Measurements from ENCODE around the gene KRI1. TPM values are rescaled to one million over a fixed set of nuclear protein-coding genes. Genes with fewer than 3 reads are reported as not detected.

The KRI1 gene
- total and polyA plus RNA-seq, 2 donors (not counting 3 experiments of a cell fraction or from before 2014, with no cell fraction given), result 6.7 to 25.7 TPM

GRCh38 chr19:10516671-10517286 is 49.0 kb downstream of the KRI1 start:
- intact Hi-C loops (cut with micrococcal nuclease) (no loop called here), dilution Hi-C loops (cut with MboI; ENCODE audit: extremely low pct_ligation_motif_present, low sequenced_read_pairs) (no loop called here)
- Histone ChIP-seq H3K4me1 (ENCODE audit: control insufficient read depth, extremely low read depth, insufficient read depth, low read length) (peaks cover 2% of the 10 kb centered on the region), H3K4me2 (ENCODE audit: insufficient read depth, low read length) (no peak overlapping the region), H3K9me1 (replicated peaks; ENCODE audit: control insufficient read depth, extremely low read depth, insufficient read depth, low read length) (no peaks in the 10 kb centered on the region), H3K79me2 (ENCODE audit: control insufficient read depth, insufficient read depth, low read length) (no peaks in the 10 kb centered on the region), H2AFZ (ENCODE audit: low read depth, low read length) (no peak overlapping the region), H3K4me3 (replicated peaks in 1 of 3; ENCODE audit: insufficient read depth in 1 of 3, low read depth in 1 of 3, low read length in 3 of 3) (no peak overlapping the region), H3K36me3 (ENCODE audit: control insufficient read depth in 2 of 2, extremely low read depth in 1 of 2, insufficient read depth in 2 of 2, low read length in 2 of 2) (no peaks in the 10 kb centered on the region), H3K27me3 (ENCODE audit: control insufficient read depth in 2 of 2, insufficient read depth in 2 of 2, low read length in 2 of 2) (peaks cover 51 to 69% of the 10 kb centered on the region in 2 experiments), H4K20me1 (replicated peaks; ENCODE audit: control insufficient read depth, extremely low read depth, insufficient read depth, low read length) (no peaks in the 10 kb centered on the region), H3K9me3 (replicated peaks; ENCODE audit: control insufficient read depth, insufficient read depth, low read length) (no peaks in the 10 kb centered on the region), H3K9ac (replicated peaks; ENCODE audit: extremely low read depth, insufficient read depth, low read length) (no peak overlapping the region), H3K27ac (ENCODE audit: insufficient read depth, low read depth, low read length) (no peak overlapping the region)
- DNase-seq (ENCODE audit: low read depth, low spot score), result no peak
- no peak for TF ChIP-seq JUN (IDR thresholded peaks at IDR 0.05; ENCODE audit: borderline replicate concordance, insufficient read depth, insufficient read length, low read depth)
- no peak for TF ChIP-seq EZH2 (IDR thresholded peaks at IDR 0.05; ENCODE audit: borderline replicate concordance, low read depth, low read length, severe bottlenecking)
- TF ChIP-seq MAX (IDR thresholded peaks at IDR 0.05; ENCODE audit: insufficient read depth, insufficient read length), result no peak
- no peak for TF ChIP-seq GATA2 (IDR thresholded peaks at IDR 0.05; ENCODE audit: insufficient read depth, insufficient read length, low read depth, low read length)
- TF ChIP-seq POLR2AphosphoS5 (IDR thresholded peaks at IDR 0.05; ENCODE audit: insufficient read depth, low read depth, low read length), result no peak
- TF ChIP-seq MYC (IDR thresholded peaks at IDR 0.05; ENCODE audit: low read depth, low read length), result no peak
- TF ChIP-seq CTCF (IDR thresholded peaks at IDR 0.05; ENCODE audit: extremely low read depth in 1 of 2, insufficient read depth in 1 of 2, low read depth in 1 of 2, low read length in 2 of 2), result no peak
- no peak for TF ChIP-seq POLR2A (IDR thresholded peaks at IDR 0.05; ENCODE audit: low read depth, low read length)
- no peak for TF ChIP-seq FOS (IDR thresholded peaks at IDR 0.05; ENCODE audit: borderline replicate concordance, insufficient read depth, low read length)
- BruUV-seq (replicated peaks), result no TSS peak
- POLR2A ChIA-PET, result no interaction called here
- FAIRE-seq, result no peak
- CTCF ChIA-PET, result interaction anchor here (0.9 to 2.2 kb wide), 6 partner anchors 8 to 354 kb away, joined by 3 to 12 read pairs (median 4); no protein-coding TSS in a partner anchor
